HG03575 (cell line): ENCODE data around the gene ST14.
"Not testable (repeated sequence)": the region's sequence is repeated elsewhere in the genome, so short reads cannot be mapped to it uniquely, and the experiment has no call there.

Experiments
- ATAC-seq: cut with Tn5 transposase; IDR thresholded peaks from one replicate; pipeline ENCODE4 v1.9.1; 2021; ENCODE audit not compliant: unreplicated experiment, insufficient number of reproducible peaks, low FRiP score; ENCODE audit errors: extremely low read depth

The ST14 gene

GRCh38 chr11:130180491-130180890 lies 20.9 kb downstream of the ST14 start:
- no peak for ATAC-seq

GRCh38 chr11:130180896-130181294 lies 21.3 kb downstream of the ST14 start:
- no peak for ATAC-seq

- ATAC-seq: no peak
Observed at GRCh38 chr11:130181295-130182272, 22.0 kb downstream of the ST14 start.

GRCh38 chr11:130183878-130184610 lies 24.5 kb downstream of the ST14 start:
- ATAC-seq: no peak

- ATAC-seq: no peak
Observed at GRCh38 chr11:130187096-130187495, 27.5 kb downstream of the ST14 start.

GRCh38 chr11:130188047-130188446 lies 28.5 kb downstream of the ST14 start:
- ATAC-seq: no peak

- no peak for ATAC-seq
Observed at GRCh38 chr11:130188585-130189347, 29.2 kb downstream of the ST14 start.

- no peak for ATAC-seq
Observed at GRCh38 chr11:130189492-130190210, 30.1 kb downstream of the ST14 start.

- no peak for ATAC-seq
Observed at GRCh38 chr11:130190371-130190881, 30.8 kb downstream of the ST14 start.

- ATAC-seq: no peak
Observed at GRCh38 chr11:130191896-130192295, 32.3 kb downstream of the ST14 start.

- no peak for ATAC-seq
Observed at GRCh38 chr11:130192845-130193267, 33.3 kb downstream of the ST14 start.

- not testable (repeated sequence) for ATAC-seq
Observed at GRCh38 chr11:130193551-130193950, 34.0 kb downstream of the ST14 start.

- ATAC-seq: no peak
Observed at GRCh38 chr11:130194241-130195023, 34.9 kb downstream of the ST14 start.

GRCh38 chr11:130197386-130198035 lies 37.9 kb downstream of the ST14 start:
- ATAC-seq: no peak

- ATAC-seq: no peak
Observed at GRCh38 chr11:130198292-130198691, 38.7 kb downstream of the ST14 start.

- ATAC-seq: no peak
Observed at GRCh38 chr11:130198964-130199363, 39.4 kb downstream of the ST14 start.

GRCh38 chr11:130199792-130200191 lies 40.2 kb downstream of the ST14 start:
- ATAC-seq: no peak
